GM18951 (cell line): Measurements from ENCODE around the gene ZCWPW1.

Experiments used
- POLR2A ChIP-seq: IDR thresholded peaks from 4 replicates; pipeline ENCODE4 v1.6.1; 2011; ENCODE audit warnings: mild to moderate bottlenecking; ENCODE audit not compliant: insufficient read length, insufficient read depth; ENCODE audit errors: extremely low read depth
- in situ Hi-C: fragments of 300-500 bp; cut with MboI; formaldehyde crosslinking; loops from one replicate; pipeline ENCODE4 v1.12.0; 2022; ENCODE audit warnings: low sequenced_read_pairs, mixed read lengths, inconsistent platforms; ENCODE audit not compliant: unreplicated experiment

Gene ZCWPW1

DNA sequence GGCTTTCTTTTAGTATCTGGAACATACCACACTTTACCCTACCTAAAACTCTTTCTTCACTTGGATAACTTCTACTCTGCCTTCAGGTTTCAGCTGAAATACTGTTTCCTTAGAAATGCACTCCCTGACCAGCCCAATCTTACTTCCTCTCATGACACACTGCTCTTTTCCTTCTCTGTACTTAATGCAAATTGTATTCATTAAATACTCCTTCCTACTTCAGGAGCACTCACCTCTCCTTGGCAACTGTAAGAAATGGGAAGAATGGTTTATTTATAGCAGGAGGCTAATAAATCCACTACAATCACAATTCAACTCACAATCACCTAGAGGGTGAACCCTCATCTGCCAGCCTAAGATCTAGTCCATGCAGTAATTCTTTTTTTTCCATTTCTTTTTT is 15.2 kb downstream of the ZCWPW1 start:
- in situ Hi-C loops = no loop called here
- TF ChIP-seq POLR2A = no peak

GRCh38 chr7:100411101-100411500 is 17.4 kb downstream of the ZCWPW1 start:
- in situ Hi-C loops = no loop called here
- no peak for TF ChIP-seq POLR2A

GRCh38 chr7:100407285-100408180 is 21.0 kb downstream of the ZCWPW1 start:
- no peak for TF ChIP-seq POLR2A
- in situ Hi-C loops = loop anchor here (5.0 kb wide), 1 partner anchor 35 kb away; the partner anchor contains the start of gene PILRA

GRCh38 chr7:100406767-100407166 is 21.7 kb downstream of the ZCWPW1 start:
- no peak for TF ChIP-seq POLR2A
- in situ Hi-C loops = loop anchor here (5.0 kb wide), 1 partner anchor 34 kb away; the partner anchor contains the start of gene PILRA

- in situ Hi-C loops = no loop called here
- no peak for TF ChIP-seq POLR2A
These were observed 26.3 kb downstream of the ZCWPW1 start for GRCh38 chr7:100402241-100402640.

DNA sequence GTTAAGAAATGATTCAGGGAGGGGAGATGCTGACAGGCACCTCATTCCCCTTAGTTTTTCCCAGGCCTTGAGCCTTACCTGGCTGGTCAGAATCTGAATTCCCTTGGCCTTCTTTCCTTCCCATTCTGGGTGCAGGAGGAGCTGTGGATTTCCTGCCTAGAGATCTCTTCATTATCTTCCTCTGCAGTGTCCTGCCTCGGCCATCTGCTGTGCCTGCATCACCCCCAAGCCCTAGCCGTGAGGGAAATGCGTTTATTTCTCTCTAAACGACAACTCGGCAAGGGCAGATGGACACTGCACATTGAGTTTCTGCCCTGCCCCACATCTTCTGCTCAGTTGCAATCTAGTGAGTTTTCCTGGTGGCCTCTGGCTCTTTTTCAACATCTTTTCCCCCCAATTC is 26.7 kb downstream of the ZCWPW1 start:
- in situ Hi-C loops = no loop called here

GRCh38 chr7:100400656-100401055 is 27.8 kb downstream of the ZCWPW1 start:
- no peak for TF ChIP-seq POLR2A
- in situ Hi-C loops = no loop called here

More for the DNA sequence above, 26.7 kb downstream of the ZCWPW1 start:
- TF ChIP-seq POLR2A = no peak

DNA sequence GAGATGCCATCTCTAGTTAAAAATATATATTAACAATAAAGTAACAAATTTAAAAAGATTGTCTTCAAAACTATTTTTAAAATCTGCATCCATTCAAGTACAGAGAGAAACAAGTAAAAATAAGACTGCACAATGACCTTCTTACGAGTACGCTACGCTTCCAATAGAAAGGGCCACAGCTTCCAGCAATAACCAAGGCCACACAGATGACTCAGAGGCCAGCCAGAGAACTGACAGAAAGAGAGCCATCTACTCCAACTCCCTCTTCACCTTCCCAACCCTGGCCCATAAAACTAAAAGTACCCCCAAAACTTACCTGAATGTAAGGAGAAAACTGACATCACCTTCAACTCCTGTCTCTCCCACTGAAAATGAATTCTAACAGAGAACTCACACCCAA is 28.5 kb downstream of the ZCWPW1 start:
- TF ChIP-seq POLR2A = no peak
- in situ Hi-C loops = no loop called here

DNA sequence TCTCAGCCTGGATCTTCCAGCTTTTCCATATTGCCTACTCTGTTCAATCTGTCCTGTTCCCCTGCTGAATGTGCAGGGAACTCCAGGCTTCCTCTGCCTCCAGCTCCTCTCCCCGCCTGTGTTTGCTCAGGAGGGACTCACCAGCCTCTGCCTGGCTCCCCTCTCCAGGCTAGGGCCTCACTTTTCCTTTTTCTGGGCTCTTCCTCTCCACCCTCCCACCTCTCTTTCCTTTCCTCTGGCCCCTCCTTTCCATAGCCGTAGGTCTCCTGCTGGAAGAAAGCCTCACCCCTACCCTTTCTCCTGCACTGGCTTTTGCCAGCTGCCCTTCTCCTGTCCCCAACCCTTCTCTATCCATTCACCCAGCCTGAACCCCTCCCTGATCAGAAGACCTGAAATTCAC is 30.3 kb downstream of the ZCWPW1 start:
- TF ChIP-seq POLR2A = no peak
- in situ Hi-C loops = no loop called here

DNA sequence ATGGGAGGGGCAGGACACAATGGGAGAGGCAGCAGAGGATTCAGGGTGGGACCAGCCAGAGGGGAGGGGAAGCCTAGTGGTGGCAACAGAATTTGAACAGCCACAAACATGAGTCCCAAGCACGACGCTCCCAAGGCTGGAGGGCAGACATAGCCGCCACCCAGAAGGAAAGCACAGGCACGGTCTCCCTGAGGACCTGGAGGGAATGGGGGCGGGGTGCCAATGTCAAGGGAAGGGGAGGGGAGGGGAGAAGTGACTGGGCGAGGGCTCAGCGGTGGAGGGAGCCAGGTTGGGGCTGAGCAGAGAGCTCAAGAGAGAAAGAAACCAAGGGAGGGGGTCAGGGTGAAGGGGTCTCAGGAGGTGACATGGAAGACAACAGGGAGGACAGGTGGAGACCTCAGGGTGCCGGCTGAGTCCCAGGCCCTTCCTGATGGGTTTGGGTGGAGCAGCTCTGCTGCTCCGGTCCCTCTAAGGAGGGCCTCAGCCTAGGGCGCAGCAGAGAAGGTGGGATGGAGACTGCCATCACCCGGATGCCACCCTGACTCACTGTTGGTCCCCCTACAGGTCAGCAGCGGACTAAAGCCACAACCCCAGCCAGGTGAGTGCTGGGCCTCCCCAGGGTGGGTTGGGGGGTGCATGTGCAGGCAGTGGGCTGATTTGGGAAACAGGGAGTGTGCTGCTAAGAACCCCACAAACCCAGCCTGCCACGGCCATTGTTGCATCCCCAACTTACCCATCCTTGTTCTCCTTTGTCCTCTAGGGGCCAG is 31.0 kb downstream of the ZCWPW1 start:
- in situ Hi-C loops = no loop called here

DNA sequence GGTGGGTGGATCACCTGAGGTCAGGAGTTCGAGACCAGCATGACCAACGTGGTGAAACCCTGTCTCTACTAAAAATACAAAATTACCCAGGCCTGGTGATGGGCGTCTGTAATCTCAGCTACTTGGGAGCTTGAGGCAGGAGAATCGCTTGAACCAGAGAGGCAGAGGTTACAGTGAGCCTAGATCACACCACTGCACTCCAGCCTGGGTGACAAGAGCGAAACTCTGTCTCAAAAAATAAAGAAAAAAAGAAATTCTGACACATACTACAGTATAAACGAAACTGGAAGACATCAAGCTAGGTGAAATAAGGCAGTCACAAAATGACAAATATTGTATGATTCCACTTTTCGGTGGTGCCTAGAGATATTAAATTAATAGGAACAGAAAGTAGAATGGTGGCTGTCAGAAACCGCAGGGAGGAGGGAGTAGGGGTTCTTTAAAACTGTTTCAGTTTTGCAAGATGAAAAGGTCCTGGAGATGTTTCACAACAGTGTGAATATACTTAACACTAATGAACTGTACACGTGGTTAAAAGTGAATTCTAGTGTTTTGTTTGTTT is 32.0 kb downstream of the ZCWPW1 start:
- in situ Hi-C loops = no loop called here
- TF ChIP-seq POLR2A = no peak

More for the DNA sequence above, 31.0 kb downstream of the ZCWPW1 start:
- TF ChIP-seq POLR2A = no peak

- no peak for TF ChIP-seq POLR2A
- in situ Hi-C loops = no loop called here
These were observed 34.4 kb downstream of the ZCWPW1 start for GRCh38 chr7:100394077-100394476.

DNA sequence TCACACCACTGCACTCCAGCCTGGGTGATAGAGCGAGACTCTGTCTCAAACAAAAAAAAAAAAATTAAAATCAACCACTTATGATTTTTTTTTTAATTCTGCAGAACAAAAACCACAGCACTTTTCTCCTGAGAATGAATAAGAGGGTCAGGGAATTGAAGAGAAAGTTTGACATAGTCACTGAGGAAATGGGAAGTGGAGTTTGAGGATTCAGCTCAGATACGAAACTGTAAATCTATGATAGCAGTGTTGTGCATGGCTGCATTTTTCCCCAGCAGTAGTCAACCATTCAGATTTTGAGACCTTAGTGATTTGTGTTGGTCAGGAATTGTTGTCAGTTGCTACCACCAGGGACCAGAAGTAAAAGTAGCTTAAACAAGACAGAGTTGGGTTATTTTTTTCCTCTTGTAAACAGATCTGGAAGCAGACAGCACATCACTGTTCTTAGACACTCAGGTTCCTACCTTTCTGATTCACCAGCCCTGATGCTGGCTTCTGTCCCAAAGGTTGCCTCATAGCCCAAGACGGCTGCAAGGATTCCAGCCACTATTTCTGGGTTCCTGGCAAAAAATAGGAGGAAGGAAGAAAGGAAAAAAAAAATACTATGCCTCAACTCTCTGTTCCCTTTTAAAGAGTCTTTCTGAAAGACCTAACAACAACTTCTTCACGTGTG is 35.1 kb downstream of the ZCWPW1 start:
- in situ Hi-C loops = no loop called here
- no peak for TF ChIP-seq POLR2A

- no peak for TF ChIP-seq POLR2A
- in situ Hi-C loops = no loop called here
These were observed 38.1 kb downstream of the ZCWPW1 start for GRCh38 chr7:100390286-100391009.
